Thoracic aorta (tissue), 2 donors: ENCODE data around the gene PCSK2. TPM values are rescaled to one million over a fixed set of nuclear protein-coding genes. Genes with fewer than 3 reads are reported as not detected.

Source experiments
- ATAC-seq: fragments of 150-250 bp; one replicate; pipeline ENCODE4 v1.8.0; 2017; ENCODE audit warnings: low read depth; ENCODE audit not compliant: insufficient number of reproducible peaks, low FRiP score
- DNase-seq: peaks from one replicate; pipeline ENCODE4 v3.0.0-alpha.2; 2020; ENCODE audit warnings: low spot score
- H3K27ac ChIP-seq, 2 donors: fragments of 200-600 bp; sonication (generic); 1 replicate in 1 of 2; 2 replicates in 1 of 2; pipeline ENCODE4 v1.5.1; 2016; ENCODE audit warnings: mild to moderate bottlenecking in 2 of 2, moderate library complexity in 2 of 2
- H3K27me3 ChIP-seq: fragments of 200-600 bp; sonication (generic); replicated peaks from 2 replicates; pipeline ENCODE4 v1.6.0; 2016; ENCODE audit warnings: mild to moderate bottlenecking; ENCODE audit not compliant: insufficient read depth
- H3K36me3 ChIP-seq: fragments of 200-600 bp; sonication (generic); one replicate; pipeline ENCODE4 v1.5.1; 2016
- H3K4me1 ChIP-seq, 2 donors: fragments of 200-600 bp; sonication (generic); 1 replicate in 1 of 2; 2 replicates in 1 of 2; pipeline versions ENCODE4 v1.5.1 to v1.6.0; 2016; ENCODE audit warnings: low read depth in 2 of 2, mild to moderate bottlenecking in 1 of 2; ENCODE audit not compliant: control insufficient read depth in 1 of 2
- H3K4me3 ChIP-seq: fragments of 200-600 bp; sonication (generic); 2 replicates; pipeline ENCODE4 v1.5.1; 2016; ENCODE audit warnings: mild to moderate bottlenecking
- H3K9me3 ChIP-seq: fragments of 200-600 bp; sonication (generic); 2 replicates; pipeline ENCODE4 v1.5.1; 2016
- total RNA-seq, 2 donors: library from RNA; depleted of rRNA; stranded (reverse); fragments of >200 nt; gene quantifications; one replicate each; pipeline versions ENCODE4 v1.1.0 to v1.2.3, GENCODE V29; 2016
- TF ChIP-seq, protein P1 (sequence below): fragments of 200-600 bp; sonication (generic); IDR thresholded peaks from one replicate; pipeline ENCODE4 v1.5.1; 2019; ENCODE audit warnings: antibody characterized with exemption

The PCSK2 gene
- total RNA-seq, 2 donors from 2014 or later, result 1.2 to 16.2 TPM

GRCh38 chr20:17452441-17452840 is 225.6 kb downstream of the PCSK2 start:
- TF ChIP-seq, protein P1, sequence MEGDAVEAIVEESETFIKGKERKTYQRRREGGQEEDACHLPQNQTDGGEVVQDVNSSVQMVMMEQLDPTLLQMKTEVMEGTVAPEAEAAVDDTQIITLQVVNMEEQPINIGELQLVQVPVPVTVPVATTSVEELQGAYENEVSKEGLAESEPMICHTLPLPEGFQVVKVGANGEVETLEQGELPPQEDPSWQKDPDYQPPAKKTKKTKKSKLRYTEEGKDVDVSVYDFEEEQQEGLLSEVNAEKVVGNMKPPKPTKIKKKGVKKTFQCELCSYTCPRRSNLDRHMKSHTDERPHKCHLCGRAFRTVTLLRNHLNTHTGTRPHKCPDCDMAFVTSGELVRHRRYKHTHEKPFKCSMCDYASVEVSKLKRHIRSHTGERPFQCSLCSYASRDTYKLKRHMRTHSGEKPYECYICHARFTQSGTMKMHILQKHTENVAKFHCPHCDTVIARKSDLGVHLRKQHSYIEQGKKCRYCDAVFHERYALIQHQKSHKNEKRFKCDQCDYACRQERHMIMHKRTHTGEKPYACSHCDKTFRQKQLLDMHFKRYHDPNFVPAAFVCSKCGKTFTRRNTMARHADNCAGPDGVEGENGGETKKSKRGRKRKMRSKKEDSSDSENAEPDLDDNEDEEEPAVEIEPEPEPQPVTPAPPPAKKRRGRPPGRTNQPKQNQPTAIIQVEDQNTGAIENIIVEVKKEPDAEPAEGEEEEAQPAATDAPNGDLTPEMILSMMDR, result no peak
- DNase-seq (no peak), ATAC-seq (no peak)

DNA sequence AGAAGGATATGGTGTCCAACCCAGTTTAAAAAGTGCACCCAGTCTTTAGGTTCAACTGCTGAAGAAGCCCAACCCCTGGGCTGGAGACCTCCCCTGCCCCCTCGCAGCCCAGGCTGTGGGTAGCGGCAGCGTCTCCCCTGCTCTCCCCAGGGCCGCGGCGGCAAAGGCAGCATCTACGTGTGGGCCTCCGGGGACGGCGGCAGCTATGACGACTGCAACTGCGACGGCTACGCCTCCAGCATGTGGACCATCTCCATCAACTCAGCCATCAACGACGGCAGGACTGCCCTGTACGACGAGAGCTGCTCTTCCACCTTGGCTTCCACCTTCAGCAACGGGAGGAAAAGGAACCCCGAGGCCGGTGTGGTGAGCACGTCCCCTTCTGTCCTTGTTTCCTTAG is 226.8 kb downstream of the PCSK2 start:
- H3K36me3 ChIP-seq, result no peaks in the 10 kb centered on the region
- no peak overlapping the region for H3K27ac ChIP-seq
- no peaks in the 10 kb centered on the region for H3K9me3 ChIP-seq
- TF ChIP-seq, protein P1, result no peak
- H3K4me3 ChIP-seq, result no peak overlapping the region
- H3K27me3 ChIP-seq, result no peaks in the 10 kb centered on the region
- DNase-seq (no peak), ATAC-seq (no peak)
- no peaks in the 10 kb centered on the region for H3K4me1 ChIP-seq

More at GRCh38 chr20:17452441-17452840, 225.6 kb downstream of the PCSK2 start:
- no peak overlapping the region for H3K4me3 ChIP-seq
- H3K9me3 ChIP-seq, result no peaks in the 10 kb centered on the region
- no peaks in the 10 kb centered on the region for H3K36me3 ChIP-seq
- H3K27ac ChIP-seq, result no peak overlapping the region
- H3K27me3 ChIP-seq, result no peaks in the 10 kb centered on the region
- no peaks in the 10 kb centered on the region for H3K4me1 ChIP-seq

GRCh38 chr20:17456279-17456678 is 229.4 kb downstream of the PCSK2 start:
- TF ChIP-seq, protein P1, result no peak
- no peak overlapping the region for H3K4me3 ChIP-seq
- ATAC-seq, result no peak
- no peaks in the 10 kb centered on the region for H3K4me1 ChIP-seq
- no peak overlapping the region for H3K27ac ChIP-seq
- DNase-seq, result no peak
- H3K9me3 ChIP-seq, result no peaks in the 10 kb centered on the region
- H3K36me3 ChIP-seq, result no peaks in the 10 kb centered on the region
- peaks cover 3% of the 10 kb centered on the region for H3K27me3 ChIP-seq

DNA sequence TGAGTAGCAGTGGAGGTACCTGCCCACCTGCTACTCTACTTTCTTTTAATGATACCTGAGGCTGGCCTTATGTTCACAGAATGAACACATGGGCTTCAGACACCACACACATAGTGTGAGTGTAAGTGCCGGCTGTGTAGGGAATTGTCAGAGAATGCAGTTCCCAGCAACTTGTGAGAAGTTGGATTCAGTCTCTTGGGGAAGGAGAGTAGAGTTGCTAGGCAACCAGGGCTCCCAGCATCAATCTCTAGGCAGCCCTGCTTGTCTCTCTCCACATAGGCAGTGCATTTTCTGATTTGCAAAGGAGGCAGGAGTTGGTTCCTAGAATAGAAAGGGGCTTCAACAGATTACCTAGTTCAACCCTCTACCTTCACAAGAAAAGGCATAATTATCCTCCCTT is 230.2 kb downstream of the PCSK2 start:
- no peak overlapping the region for H3K27ac ChIP-seq
- H3K4me3 ChIP-seq, result no peak overlapping the region
- no peaks in the 10 kb centered on the region for H3K4me1 ChIP-seq
- DNase-seq, result no peak
- TF ChIP-seq, protein P1, result no peak
- H3K27me3 ChIP-seq, result peaks cover 3% of the 10 kb centered on the region
- H3K9me3 ChIP-seq, result no peaks in the 10 kb centered on the region
- no peaks in the 10 kb centered on the region for H3K36me3 ChIP-seq
- ATAC-seq, result no peak

GRCh38 chr20:17457588-17458190 is 230.8 kb downstream of the PCSK2 start:
- H3K36me3 ChIP-seq, result no peaks in the 10 kb centered on the region
- TF ChIP-seq, protein P1, result no peak
- ATAC-seq, result no peak
- H3K27ac ChIP-seq, result no peak overlapping the region
- no peak for DNase-seq
- H3K27me3 ChIP-seq, result peaks cover 3% of the 10 kb centered on the region
- H3K4me3 ChIP-seq, result no peak overlapping the region
- no peaks in the 10 kb centered on the region for H3K4me1 ChIP-seq
- H3K9me3 ChIP-seq, result no peaks in the 10 kb centered on the region
